NCI-H2107 treated with DMSO at 0.1 percent for 48 hours (cell line): ENCODE results near the gene RNASEL.

ENCODE experiments used
- DNase-seq: peaks from one replicate; lab custom pipeline; 2025; ENCODE audit not compliant: unreplicated experiment; lab: John Stamatoyannopoulos, UW

The RNASEL gene

DNA sequence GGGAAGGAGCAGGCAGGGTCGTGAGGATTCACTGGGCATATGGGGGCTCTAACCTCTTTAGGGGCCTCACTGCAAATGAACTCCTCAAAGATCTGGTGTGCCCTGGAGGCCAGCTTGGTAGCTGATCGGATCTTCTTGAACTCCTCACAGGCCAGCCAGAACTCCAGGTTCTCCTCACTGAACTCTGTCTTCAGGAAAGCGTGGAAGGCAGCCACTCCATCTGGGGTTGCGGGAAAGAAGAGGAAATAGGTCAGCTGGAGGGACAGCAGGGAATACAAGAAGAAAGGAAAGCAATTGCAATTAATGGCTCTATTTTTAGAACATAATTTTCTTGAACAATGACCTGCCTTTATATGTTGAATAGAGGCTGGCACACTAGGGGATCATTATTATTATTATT, 12.9 kb upstream of the RNASEL start:
- DNase-seq = peak; percentile 36

DNA sequence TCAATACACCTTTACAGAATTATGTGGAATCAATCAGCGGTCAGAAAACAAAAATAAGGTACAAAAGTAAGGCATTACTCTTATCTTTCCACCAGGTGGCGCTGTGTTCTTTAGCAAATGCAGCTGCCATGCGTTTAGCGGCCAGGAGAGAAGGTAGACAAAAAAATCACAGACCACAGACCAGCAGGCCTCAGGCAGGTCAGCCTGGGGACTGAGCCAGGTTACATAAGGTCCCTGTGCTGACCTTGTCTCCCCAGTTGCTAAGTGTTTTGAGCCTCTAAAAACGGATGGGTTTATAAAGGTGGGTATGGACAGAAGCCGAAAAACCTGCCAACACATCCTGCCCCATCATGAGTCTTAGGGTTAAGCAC, 12.3 kb upstream of the RNASEL start:
- DNase-seq = peak; percentile 66

DNA sequence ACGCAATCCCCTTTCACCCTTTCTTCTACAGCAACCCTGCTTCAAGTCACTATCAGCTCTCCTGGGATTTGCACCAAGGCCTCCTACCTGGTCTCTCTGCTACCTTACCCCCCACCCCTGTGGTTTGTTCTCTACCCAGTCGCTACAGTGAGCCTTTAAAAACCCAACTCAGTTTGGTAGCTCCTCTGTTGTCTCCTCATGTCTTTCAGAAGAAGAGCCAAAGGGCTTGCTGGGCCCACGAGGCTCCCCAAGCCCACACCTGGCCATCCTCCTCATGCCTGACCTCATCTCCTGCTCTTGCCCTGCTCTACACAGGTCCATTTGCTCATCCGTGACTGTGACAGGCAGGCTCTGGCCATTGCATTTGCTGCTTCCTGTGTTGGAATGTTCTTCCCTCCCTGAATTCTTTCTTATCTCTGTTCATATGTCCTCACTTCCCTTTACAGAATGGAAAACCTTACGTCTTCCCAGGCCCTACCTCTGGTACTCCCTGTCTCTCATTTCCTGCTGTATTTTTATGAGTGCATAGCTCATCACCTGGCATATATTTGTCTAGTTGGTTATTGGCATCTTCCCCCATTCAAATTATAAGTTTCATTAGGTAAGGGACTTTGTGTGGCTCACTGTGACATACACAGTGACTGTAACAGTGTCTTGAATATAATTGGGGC, 11.8 kb upstream of the RNASEL start:
- DNase-seq = no peak

DNA sequence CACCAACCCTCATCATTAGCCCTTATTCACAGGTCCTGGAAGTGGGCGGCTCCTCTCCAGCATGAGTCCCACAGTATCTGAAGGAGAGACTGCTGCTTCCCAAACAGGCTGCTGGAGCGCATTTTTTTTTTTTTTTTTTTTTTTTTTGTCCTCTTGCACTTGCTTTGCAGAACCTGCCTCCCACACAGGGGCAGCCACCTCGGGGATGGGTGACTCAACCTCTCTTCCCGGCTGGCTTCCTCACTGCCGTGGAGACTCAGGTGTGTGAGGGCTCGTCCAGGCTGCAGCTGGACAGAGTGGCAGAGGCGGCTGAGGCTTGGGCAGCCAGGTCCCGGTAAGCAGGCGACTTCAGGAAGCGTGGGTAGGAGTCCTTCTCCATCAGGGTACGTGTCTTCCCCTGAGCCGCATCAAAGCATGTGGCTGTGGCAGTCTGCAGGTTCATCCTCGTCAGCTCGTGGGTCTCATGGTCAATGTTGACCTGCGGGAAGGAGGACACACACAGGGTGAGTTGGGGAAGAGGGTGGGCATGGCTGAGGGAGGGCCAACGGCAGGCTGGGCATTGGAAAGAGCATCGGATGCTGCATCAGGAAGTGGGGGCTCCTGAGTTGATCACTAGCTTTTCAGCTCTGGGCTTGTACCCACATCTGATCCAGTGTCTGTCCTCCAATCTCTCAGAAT, 11.1 kb upstream of the RNASEL start:
- DNase-seq = no peak

DNA sequence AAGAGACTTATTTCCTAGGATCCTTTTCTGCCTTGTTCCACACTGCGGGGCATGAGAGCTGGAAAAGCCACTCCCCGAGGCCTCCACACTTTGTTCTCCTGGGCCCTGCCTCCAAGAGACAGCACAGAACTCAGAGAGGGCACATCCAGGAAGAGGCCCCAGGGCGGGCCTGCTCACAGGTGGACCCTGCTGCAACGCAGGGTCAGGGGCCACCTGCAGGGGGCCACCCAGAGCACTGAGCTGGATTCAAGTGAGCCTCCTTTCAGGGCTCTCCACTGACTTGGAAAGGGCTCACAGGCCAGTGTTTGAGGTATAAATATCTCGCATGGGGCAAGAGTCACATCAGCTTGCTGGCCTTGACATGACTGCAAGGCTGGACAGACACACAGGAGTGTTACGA, 10.3 kb upstream of the RNASEL start:
- DNase-seq = no peak

DNA sequence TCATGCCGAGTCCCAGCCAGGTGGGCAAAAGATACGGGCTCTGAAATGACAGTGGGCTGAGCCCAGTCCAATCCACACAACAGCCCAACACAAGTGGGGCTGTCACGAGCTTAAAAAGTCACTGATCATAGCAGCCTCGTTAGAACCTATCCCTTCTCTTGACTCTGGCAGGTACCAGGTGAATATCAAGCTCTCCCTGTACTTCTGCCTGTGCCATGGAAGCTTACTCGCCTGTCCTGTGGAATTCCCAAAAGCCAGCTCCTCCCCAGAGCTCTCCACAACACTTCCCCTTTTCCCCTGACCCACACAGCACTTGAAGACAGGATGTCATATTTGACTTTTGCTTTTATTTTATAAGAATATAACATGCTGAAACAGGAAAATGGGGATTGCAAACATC, 9.2 kb upstream of the RNASEL start:
- no peak for DNase-seq

DNA sequence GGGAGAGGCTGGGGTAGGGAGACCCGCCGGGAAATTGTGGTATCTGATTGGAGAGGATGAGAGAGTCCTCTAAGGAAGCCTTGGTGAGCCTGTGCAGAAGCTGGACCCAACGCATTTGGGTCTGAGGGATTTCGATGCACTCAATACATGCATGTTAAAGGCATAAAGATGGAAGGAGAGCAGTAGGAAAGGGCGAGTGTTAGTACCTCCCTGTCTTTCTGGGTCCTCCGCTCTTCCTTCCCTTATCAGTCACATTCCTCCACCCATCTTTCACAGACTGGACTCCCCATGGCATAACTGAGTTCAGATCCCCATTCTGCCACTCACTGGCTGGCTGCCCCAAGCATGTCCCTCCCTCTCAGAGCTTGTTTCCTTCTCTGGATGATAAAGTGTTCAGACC, 7.9 kb upstream of the RNASEL start:
- no peak for DNase-seq

DNA sequence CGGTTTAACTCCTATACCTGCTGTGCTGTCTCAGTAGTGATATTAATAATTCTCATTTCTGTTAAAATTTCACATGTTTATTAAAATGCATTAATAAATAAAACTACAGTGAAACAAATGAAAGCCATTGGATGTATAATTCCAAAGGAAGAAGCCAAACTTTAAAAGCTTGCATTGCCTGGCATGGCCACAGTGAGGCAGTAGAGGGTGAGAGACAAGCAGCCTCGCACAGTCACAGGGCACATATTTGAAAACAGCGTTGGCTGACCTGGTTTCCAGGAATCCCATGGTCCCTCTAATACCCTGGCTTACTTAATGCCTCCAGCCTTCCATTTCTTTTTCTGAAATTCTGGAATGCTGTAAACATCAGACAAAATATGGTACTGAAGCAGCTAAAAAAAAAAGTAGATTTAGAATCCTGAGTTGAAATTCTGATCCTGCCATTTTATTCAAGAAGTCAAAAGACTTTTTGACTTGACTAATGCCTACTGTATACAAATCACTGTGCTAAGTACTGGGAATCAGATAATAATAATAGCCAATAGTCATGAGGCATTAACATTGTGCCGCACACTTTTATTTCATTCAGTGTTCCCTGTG, 6.7 kb upstream of the RNASEL start:
- peak; percentile 67 for DNase-seq

DNA sequence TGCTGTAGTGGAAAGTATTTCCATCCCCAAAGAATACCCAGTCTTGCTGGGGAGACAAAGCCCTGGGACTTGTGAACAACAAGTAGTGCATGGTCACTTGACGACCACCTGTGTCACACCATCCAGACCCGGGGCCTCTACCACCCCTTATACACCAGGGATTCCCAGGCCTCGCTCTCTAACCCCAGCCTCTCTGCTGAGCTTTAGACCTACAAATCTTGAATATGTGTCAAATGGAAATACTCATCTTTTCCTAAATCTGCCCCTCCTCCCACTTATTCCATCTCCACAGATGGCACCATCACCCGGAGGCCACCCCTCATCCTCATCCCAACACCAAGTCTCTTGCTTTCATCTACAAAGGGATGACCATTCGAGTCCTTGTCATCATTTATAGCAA, 875 bp upstream of the RNASEL start:
- no peak for DNase-seq

DNA sequence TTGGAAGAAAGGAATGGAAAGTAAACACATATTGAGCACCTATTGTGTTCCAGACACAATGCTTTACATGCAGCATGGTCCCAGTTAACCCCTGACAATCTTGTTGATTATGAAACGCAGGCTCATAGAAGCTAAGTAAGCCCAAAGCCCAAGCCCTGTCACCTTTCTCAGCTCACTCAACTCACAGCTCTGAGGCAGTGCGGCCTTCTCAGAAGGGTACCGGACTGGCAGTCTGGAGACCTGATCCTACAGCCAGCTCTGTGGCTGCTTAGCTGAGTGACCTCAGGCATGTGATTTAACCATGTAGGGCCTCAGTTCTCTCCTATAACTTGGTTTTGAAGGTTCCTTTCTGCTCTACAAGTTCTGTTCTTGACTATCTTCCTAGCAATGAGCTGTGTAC, 464 bp upstream of the RNASEL start:
- no peak for DNase-seq

DNA sequence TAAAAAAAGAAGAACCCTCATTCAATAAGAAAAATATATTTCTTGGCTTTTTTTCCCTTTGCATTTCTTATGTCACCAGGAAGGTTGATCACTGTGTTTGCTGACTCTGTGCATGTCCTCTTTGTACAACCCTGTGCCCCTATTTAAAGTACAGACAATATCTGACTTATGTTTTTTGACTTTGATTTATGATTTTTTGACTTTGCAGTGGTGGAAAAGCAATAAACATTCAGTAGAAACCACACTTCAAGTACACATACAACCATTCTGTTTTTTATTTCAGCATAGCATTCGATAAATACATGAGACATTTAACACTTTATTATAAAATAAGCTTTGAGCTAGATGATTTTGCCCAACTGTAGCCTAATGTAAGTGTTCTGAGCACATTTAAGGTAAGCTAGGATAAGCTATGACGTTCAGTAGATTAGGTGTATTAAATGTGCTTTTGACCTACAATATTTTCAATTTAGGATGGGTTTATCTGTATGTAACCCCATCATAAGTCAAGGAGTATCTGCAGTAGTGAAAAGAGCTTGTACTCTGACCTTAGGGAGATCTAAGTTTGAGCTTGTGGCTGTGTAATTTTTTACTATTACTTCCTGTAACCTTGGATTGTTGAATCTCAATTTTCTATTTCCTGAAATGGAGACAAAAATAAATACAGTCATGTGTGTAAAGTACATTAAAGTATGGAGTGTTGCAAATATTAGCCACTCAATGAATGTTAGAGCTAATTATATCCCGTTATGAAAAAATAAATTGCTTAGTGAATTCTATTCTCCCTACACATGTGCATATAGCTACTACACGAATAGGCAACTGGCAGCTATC, 1.2 kb downstream of the RNASEL start:
- no peak for DNase-seq

DNA sequence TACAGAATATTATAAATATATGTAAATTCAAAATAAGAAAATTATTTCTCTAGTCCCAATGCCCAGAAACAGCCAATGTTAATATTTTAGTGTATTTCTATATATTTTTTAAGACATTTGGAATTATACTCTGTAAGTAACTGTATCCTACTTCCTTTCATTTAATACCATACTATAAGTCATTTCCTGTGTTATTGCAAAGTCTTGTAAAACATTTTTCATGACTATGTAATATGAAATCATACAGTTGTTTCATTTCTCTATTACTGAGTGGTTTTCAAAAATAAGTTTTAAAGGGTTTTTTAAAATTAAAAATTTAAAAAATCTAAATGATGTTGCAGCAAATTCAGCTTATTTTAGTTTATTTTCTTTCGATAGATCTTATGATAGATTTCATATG, 2.0 kb downstream of the RNASEL start:
- DNase-seq = no peak

DNA sequence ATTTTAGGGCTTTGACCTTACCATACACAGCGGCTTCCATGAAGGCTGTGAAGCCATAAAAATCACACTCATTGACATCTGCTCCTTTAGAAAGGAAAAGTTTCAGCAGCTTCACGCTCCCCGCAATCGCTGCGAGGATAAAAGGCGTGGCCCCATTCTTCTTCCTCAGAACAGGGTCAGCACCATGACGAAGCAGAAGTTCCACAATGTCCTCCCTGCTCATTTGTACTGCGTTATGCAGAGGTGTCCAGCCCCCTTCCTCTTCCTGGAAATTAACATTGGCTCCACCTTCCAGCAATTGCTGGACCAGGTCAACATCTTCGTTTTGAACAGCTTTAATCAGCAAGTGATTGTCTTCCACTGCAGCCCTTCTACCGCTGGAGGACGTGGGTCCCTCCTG, 2.7 kb downstream of the RNASEL start:
- DNase-seq = no peak

DNA sequence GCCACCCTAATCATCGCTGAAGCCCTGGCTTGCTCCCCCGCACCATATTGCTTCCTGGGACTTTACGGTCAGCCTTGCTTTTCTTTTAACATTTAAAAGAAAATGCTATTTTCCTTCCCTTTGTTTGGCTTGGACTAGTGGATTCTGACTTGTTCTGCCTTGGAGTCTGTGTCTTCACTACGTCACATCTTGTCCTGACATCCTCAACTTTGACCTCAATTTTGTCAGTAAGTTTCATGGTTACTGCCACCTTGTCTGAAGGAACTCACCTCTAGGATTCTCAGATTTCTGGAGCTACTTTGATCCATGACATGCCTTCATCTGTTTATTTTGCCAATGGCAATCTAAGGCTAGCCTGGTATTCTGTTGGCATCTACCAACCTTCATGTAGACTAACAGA, 4.3 kb downstream of the RNASEL start:
- no peak for DNase-seq

DNA sequence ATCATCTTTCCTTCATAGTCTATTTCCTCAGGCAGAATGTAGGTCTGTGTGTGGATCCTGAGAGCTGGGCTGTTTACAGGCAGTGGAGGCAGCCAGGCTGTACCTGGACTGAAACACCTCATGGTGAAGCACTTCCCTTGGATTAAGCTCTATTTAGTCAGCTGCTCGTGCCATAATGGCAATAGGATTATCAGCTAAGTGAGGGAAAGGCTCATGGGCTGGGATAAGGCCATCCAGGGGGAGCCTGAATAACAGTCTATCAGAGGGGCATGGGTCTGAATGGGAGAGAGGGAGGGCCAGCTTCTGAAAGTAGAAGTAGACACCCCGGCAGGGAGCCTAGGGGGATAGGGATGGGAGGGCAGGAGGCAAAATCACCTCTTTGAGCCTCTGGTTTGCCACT, 8.3 kb downstream of the RNASEL start:
- DNase-seq = no peak

DNA sequence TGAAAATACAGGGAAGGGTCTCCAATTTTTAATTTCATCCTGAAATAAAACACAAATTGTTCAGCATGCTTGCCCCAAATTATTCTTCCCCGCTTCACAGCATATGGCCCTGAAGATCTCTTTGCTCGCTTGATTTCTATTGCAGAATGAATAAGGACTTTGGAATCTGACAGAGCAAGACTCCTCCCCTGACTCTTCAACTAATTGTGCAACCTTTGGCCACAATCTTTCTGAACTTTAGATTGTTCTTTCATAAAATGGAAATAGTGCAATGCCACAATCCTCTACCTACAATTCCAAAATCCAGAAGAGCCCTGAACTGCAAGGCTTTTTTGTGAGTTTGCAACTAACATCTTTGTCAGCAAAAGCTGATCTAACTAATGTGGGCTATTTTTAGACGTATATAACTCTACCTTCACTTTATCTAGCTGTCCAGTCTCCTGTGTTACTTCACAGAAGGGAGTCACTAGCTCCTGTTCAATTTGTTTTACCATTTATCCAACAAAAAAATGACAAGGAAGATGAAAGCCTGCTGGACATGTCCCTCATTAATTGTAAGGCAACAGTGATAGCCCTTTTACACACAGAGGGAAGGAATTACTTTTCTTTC, 13.4 kb downstream of the RNASEL start:
- no peak for DNase-seq

DNA sequence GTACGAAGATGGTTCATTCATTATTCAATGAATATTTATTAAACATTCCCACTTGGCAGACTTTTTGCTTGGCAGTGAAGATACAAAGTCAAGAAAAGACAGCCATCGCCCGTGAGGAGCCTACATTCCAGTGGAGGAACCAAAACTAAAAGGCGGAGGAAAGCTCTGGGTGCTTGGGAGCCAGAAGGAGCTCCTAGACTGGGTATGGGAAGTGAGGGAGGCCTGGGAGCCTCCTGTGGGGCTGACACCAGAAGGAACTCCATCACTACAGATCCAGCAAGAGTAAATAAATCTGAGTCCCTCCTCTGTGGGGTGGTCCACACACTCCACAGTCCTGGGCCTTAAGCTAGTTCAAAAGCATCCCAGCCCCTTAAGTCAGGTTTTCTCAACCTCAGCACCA, 14.9 kb downstream of the RNASEL start:
- no peak for DNase-seq

DNA sequence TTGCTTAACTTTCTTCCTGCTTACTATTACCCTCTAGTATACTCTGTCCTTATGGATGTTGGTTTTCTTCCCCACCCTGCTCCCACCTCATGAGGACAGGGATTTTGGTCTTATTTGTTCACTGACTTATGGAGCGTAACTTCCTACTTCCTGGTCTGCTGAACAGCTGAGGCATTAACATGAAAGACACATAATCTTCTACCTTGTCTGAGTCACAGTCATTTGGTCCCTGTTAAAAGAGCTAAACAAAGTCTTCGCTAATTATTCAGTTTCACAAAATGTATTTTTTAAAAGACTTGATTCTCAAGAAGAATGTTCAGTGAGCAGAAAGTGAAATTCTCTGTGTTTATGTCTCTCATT, 18.5 kb downstream of the RNASEL start:
- DNase-seq = no peak

DNA sequence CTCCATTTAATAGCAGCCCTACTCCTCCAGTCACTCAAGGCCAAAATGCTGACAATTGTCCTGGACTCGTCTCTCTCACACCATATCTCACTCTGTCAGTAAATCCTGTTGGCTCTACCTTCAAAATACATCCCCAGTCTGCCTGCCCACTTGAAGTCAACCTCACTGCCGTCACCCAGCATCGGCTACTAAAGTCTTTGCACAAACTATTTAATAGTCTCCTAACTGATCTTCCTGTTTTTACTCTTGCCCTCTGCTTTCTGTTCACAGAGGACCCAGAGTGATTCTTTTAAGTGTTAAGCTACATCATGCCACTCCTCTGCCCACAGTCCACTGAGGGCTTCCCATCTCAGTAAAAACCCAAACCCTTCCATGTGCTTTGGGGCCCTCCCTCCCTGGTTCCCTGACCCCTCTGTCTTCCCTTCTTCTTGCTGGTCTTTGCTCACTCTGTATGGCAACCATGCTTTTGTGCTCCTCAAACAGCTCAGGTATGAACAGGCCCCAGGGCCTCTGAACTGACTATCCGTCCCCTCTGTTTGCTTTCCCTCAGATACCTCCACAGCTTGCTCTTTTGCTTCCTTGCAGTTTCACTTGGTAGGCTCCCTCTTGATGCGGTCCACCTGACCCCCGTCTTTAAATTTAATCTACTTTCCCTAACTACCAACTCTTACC, 19.0 kb downstream of the RNASEL start:
- no peak for DNase-seq

DNA sequence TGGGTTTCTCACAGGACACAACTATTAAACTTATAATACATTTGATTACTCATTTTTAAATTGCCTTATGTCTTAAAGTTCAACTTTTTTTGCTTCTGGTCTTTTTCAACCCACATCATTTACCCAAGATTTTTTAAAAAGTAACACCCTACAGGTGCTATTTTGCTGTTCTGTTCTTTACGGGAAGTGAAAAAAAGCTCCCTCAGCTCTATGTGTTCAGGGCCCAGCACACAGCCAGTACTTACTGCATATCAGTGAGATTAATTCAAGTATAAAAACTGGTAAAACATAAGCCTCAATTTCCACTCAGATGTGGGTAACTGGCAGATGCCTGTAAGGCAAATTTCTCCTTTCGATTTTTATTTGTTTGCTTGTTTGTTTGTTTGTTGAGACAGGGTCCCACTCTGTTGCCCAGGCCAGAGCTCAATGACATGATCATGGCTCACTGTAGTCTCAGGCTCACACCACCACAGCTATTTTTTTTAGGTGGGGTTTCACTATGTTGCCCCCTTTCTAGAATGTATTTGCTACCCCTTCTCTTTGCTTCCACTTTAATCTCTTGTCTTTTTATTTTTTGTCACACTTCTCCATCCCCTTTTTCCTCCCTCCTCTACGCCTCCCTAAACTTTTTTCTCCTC, 20.3 kb downstream of the RNASEL start:
- no peak for DNase-seq

DNA sequence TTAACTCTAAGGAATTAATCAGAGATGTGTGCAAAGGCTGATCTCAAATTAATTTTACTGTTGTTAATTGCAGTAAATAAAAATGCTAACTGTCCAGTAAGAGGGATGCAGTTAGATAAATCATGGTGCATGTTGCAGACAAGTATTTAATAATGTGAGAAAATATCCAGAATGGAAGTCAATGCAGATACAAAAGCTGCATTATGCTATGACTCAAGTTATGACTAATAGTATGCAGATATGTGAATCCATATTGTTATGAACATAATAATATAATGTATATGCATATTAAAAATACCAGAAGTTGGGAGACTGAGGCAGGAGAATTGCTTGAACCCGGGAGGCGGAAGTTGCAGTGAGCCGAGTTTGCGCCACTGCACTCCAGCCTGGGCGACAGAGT, 21.4 kb downstream of the RNASEL start:
- DNase-seq = no peak
